OCI-LY7 (cell line): ENCODE results near the gene CSNK1G2.

Source experiments
- CTCF ChIP-seq: fragments of 200-600 bp; sonication (generic); conservative IDR thresholded peaks from 2 replicates; pipeline ENCODE4 v1.5.1; 2014; ENCODE audit warnings: mild to moderate bottlenecking, antibody characterized with exemption, low read length, moderate library complexity, mixed read lengths
- EZH2phosphoT487 ChIP-seq: fragments of 200-600 bp; sonication (generic); IDR thresholded peaks from 2 replicates; pipeline ENCODE4 v1.6.1; 2018; ENCODE audit warnings: low read depth, borderline replicate concordance, mild to moderate bottlenecking, mixed run types, antibody characterized with exemption, low read length, moderate library complexity, mixed read lengths

- no peak for TF ChIP-seq CTCF
- no peak for TF ChIP-seq EZH2phosphoT487
These were observed 46.5 kb downstream of the CSNK1G2 start for GRCh38 chr19:1987197-1988187.
